Cardiac muscle cell (in vitro differentiated cells and primary cell): Measurements from ENCODE around the gene TRPC4. TPM values are rescaled to one million over a fixed set of nuclear protein-coding genes. Genes with fewer than 3 reads are reported as not detected.

ENCODE experiments used
- DNase-seq, 2 donors: peaks; one replicate each; pipeline versions ENCODE4 v3.0.0 to v3.0.0-alpha.2; 2010 to 2017; ENCODE audit warnings: low read depth in 1 of 2, low spot score in 1 of 2
- H3K27ac ChIP-seq: fragments of 200-600 bp; sonication (generic); 2 replicates; pipeline ENCODE4 v1.5.1; 2016
- H3K27me3 ChIP-seq: fragments of 200-600 bp; sonication (generic); 2 replicates; pipeline ENCODE4 v1.6.0; 2016; ENCODE audit warnings: control low read depth
- H3K36me3 ChIP-seq: fragments of 200-600 bp; sonication (generic); 2 replicates; pipeline ENCODE4 v1.5.1; 2016; ENCODE audit warnings: control low read depth
- H3K4me1 ChIP-seq: fragments of 200-600 bp; sonication (generic); 2 replicates; pipeline ENCODE4 v1.8.1; 2017; ENCODE audit warnings: low read depth, mild to moderate bottlenecking, mixed run types
- H3K4me3 ChIP-seq: fragments of 200-600 bp; sonication (generic); 2 replicates; pipeline ENCODE4 v1.5.1; 2016; ENCODE audit warnings: mild to moderate bottlenecking
- H3K9me3 ChIP-seq: fragments of 200-600 bp; sonication (generic); 2 replicates; pipeline ENCODE4 v1.5.1; 2017; ENCODE audit warnings: low read depth, mild to moderate bottlenecking, control low read depth
- CTCF ChIP-seq: IDR thresholded peaks from 2 replicates; pipeline ENCODE4 v1.5.1; 2012; ENCODE audit warnings: low read depth, mild to moderate bottlenecking, low read length
- polyA plus RNA-seq: library from polyadenylated mRNA; unstranded; fragments of >200 nt; fragmentation: Nextera tagmentation; extraction: Ambion mirVana; gene quantifications from 2 replicates; pipeline ENCODE4 v1.2.1, GENCODE V29; 2016
- total RNA-seq: library from RNA; depleted of rRNA; stranded (reverse); fragments of >200 nt; gene quantifications from 2 replicates; pipeline ENCODE4 v1.2.3, GENCODE V29; 2016

The TRPC4 gene
- total and polyA plus RNA-seq, 2 experiments from 2014 or later: 0.09 to 0.28 TPM

DNA sequence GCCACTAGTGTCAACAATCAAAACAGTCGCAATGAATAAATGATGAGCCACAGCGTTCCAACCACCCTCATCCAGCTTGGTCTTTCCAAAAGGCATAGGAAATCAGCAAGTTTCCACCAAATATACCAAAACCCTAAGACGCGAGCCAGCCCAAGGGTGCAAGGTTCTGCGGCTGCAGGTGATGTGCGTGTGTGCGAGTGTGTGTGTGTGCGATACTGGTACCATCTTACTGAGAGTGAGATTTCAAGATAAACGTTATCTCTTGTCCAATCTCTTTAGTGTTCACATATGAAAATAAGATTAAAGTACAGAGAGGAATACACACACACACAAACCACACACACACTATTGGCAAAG, 895 bp upstream of the TRPC4 start:
- Histone ChIP-seq H3K4me3 (no peak overlapping the region), H3K9me3 (no peaks in the 10 kb centered on the region), H3K27ac (no peak overlapping the region), H3K27me3 (peaks cover 25% of the 10 kb centered on the region), H3K4me1 (no peaks in the 10 kb centered on the region), H3K36me3 (no peaks in the 10 kb centered on the region)
- no peak for DNase-seq
- no peak for TF ChIP-seq CTCF

- Histone ChIP-seq H3K9me3 (no peaks in the 10 kb centered on the region), H3K4me3 (peak overlapping the region; percentile 44), H3K27ac (no peak overlapping the region), H3K36me3 (no peaks in the 10 kb centered on the region), H3K27me3 (peaks cover 25% of the 10 kb centered on the region), H3K4me1 (no peaks in the 10 kb centered on the region)
- no peak for TF ChIP-seq CTCF
- peak in 1 of 2 donors; percentile 10 for DNase-seq
These were observed 141 bp downstream of the TRPC4 start for GRCh38 chr13:37869506-37869755.

DNA sequence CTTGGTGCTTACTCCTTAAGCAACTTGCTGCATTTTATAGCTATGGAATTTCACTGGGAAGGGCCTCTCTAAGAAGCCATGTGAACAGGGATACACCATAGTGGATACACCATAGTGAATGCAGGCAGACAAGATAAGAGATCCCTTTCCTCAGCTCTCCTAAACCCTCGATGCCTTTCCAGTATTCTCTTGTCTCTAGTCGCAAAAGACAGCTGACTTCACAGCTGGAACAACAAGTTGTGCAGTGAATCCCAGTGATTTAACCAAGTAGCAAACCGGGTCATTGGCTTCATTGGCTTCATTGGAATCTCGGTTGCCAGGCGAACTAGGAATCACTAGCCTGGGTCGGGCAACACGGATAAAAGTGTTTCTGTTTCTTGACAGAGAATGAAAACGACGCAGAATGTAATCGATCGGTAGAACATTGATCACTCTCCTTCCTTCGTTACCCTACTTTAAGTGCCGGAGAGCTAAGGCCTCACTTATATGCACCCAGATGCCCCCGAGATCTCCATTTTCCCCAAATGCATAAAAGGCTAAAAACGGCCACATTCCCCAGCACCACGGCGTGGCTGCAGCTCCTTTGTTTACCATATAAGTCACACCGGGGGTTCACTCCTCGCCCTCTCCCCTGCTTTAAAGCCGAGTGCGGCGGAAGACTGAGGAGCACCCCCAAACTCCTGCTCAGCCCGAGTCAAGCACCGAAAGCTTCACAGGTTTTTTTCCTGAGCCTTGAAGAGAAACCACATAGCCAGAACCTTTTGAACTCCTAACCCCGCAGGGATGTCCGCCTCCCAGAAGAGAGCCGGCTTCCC, 674 bp downstream of the TRPC4 start:
- peak overlapping the region; percentile 44 for H3K4me3 ChIP-seq
- no peak for TF ChIP-seq CTCF
- H3K27me3 ChIP-seq: peaks cover 25% of the 10 kb centered on the region
- DNase-seq: peak; percentile 8 to 72
- H3K36me3 ChIP-seq: no peaks in the 10 kb centered on the region
- H3K27ac ChIP-seq: no peak overlapping the region
- no peaks in the 10 kb centered on the region for H3K4me1 ChIP-seq
- no peaks in the 10 kb centered on the region for H3K9me3 ChIP-seq

- H3K36me3 ChIP-seq: no peaks in the 10 kb centered on the region
- H3K4me3 ChIP-seq: no peak overlapping the region
- TF ChIP-seq CTCF: no peak
- no peak overlapping the region for H3K27ac ChIP-seq
- H3K27me3 ChIP-seq: peaks cover 3% of the 10 kb centered on the region
- H3K4me1 ChIP-seq: no peaks in the 10 kb centered on the region
- no peak for DNase-seq
- no peaks in the 10 kb centered on the region for H3K9me3 ChIP-seq
These were observed 5.9 kb downstream of the TRPC4 start for GRCh38 chr13:37863708-37864107.

DNA sequence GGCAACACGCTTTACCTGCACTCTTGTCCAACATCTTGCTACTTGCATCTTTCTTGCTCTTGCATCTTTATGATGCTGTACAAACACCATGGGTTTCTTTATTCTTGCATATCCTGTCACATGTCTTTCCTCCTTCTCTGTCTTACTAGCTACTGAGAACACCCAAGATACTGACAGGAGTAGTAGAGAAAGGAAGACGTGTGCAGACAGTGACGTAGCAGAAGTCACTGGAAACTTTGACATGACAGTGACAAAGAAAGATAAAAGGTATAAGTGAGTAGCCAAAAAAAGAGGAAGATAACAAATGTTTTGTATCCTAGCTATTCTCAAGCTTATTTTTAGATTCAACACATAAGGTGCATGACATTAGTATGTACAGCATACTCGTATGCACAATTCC, 34.2 kb downstream of the TRPC4 start:
- no peak overlapping the region for H3K4me3 ChIP-seq
- no peak for DNase-seq
- H3K4me1 ChIP-seq: no peaks in the 10 kb centered on the region
- no peaks in the 10 kb centered on the region for H3K27me3 ChIP-seq
- no peaks in the 10 kb centered on the region for H3K36me3 ChIP-seq
- no peaks in the 10 kb centered on the region for H3K9me3 ChIP-seq
- H3K27ac ChIP-seq: no peak overlapping the region
- no peak for TF ChIP-seq CTCF
